ENCODE data around the gene C2CD2. TPM values are rescaled to one million over a fixed set of nuclear protein-coding genes. Genes with fewer than 3 reads are reported as not detected.

C2CD2 gene
- total and polyA plus RNA-seq, 2 donors (not counting 3 experiments of a cell fraction or from before 2014, with no cell fraction given) = 32.6 to 41.2 TPM

- dilution Hi-C loops (cut with MboI; ENCODE audit: extremely low pct_ligation_motif_present, low sequenced_read_pairs) = no loop called here
- H3K27ac ChIP-seq (ENCODE audit: insufficient read depth, low read depth, low read length) = no peak overlapping the region
- peaks cover 28% of the 10 kb centered on the region for H3K79me2 ChIP-seq (ENCODE audit: control insufficient read depth, insufficient read depth, low read length)
- peaks cover 12% of the 10 kb centered on the region for H3K4me1 ChIP-seq (ENCODE audit: control insufficient read depth, extremely low read depth, insufficient read depth, low read length)
- ChIA-PET CTCF (no interaction called here), POLR2A (no interaction called here)
- no peak overlapping the region for H3K4me3 ChIP-seq (replicated peaks in 1 of 3; ENCODE audit: insufficient read depth in 1 of 3, low read depth in 1 of 3, low read length in 3 of 3)
- no TSS peak for BruUV-seq (replicated peaks)
- no peak overlapping the region for H3K9ac ChIP-seq (replicated peaks; ENCODE audit: extremely low read depth, insufficient read depth, low read length)
- intact Hi-C loops (cut with micrococcal nuclease) = loop anchor here (5.0 kb wide), 1 partner anchor 58 kb away; no protein-coding TSS in a partner anchor
- DNase-seq (ENCODE audit: low read depth, low spot score) (no peak), FAIRE-seq (no peak)
- no peak overlapping the region for H3K4me2 ChIP-seq (ENCODE audit: insufficient read depth, low read length)
- H3K27me3 ChIP-seq (ENCODE audit: control insufficient read depth in 2 of 2, insufficient read depth in 2 of 2, low read length in 2 of 2) = no peaks in the 10 kb centered on the region
- no peaks in the 10 kb centered on the region for H4K20me1 ChIP-seq (replicated peaks; ENCODE audit: control insufficient read depth, extremely low read depth, insufficient read depth, low read length)
- no peak overlapping the region for H2AFZ ChIP-seq (ENCODE audit: low read depth, low read length)
- no peaks in the 10 kb centered on the region for H3K9me1 ChIP-seq (replicated peaks; ENCODE audit: control insufficient read depth, extremely low read depth, insufficient read depth, low read length)
- no peaks in the 10 kb centered on the region for H3K9me3 ChIP-seq (replicated peaks; ENCODE audit: control insufficient read depth, insufficient read depth, low read length)
- TF ChIP-seq MYC (IDR thresholded peaks at IDR 0.05; ENCODE audit: low read depth, low read length) (no peak), CTCF (IDR thresholded peaks at IDR 0.05; ENCODE audit: extremely low read depth in 1 of 2, insufficient read depth in 1 of 2, low read depth in 1 of 2, low read length in 2 of 2) (no peak), FOS (IDR thresholded peaks at IDR 0.05; ENCODE audit: borderline replicate concordance, insufficient read depth, low read length) (no peak), EZH2 (IDR thresholded peaks at IDR 0.05; ENCODE audit: borderline replicate concordance, low read depth, low read length, severe bottlenecking) (no peak)
- H3K36me3 ChIP-seq (ENCODE audit: control insufficient read depth in 2 of 2, extremely low read depth in 1 of 2, insufficient read depth in 2 of 2, low read length in 2 of 2) = no peaks in the 10 kb centered on the region
Observed at GRCh38 chr21:41874611-41875010, 79.2 kb downstream of the C2CD2 start.

DNA sequence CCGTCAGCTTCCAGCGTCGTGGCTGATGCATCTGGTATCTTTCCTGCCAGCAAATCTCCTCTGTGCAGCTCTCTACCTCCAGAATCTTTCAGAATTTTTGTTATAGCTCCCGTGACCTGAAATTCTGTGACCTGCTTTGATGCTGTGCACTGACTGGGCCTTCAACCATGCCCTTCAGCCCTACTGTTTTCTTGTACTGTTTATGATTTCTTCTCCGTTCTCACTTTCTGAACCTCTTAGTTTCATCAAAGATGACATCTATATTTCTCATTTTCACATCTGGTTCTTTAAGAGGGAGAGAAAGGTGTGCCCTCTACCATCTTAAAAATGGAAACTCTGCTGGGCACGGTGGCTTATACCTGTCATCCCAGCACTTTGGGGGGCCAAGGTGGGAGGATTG lies 80.4 kb downstream of the C2CD2 start:
- dilution Hi-C loops (cut with MboI; ENCODE audit: extremely low pct_ligation_motif_present, low sequenced_read_pairs) = no loop called here

More for the DNA sequence above, 80.4 kb downstream of the C2CD2 start:
- Histone ChIP-seq H3K79me2 (ENCODE audit: control insufficient read depth, insufficient read depth, low read length) (peaks cover 27% of the 10 kb centered on the region), H3K9ac (replicated peaks; ENCODE audit: extremely low read depth, insufficient read depth, low read length) (no peak overlapping the region), H3K9me1 (replicated peaks; ENCODE audit: control insufficient read depth, extremely low read depth, insufficient read depth, low read length) (no peaks in the 10 kb centered on the region), H4K20me1 (replicated peaks; ENCODE audit: control insufficient read depth, extremely low read depth, insufficient read depth, low read length) (no peaks in the 10 kb centered on the region), H3K4me2 (ENCODE audit: insufficient read depth, low read length) (no peak overlapping the region), H3K27ac (ENCODE audit: insufficient read depth, low read depth, low read length) (no peak overlapping the region), H3K27me3 (ENCODE audit: control insufficient read depth in 2 of 2, insufficient read depth in 2 of 2, low read length in 2 of 2) (no peaks in the 10 kb centered on the region), H3K9me3 (replicated peaks; ENCODE audit: control insufficient read depth, insufficient read depth, low read length) (no peaks in the 10 kb centered on the region), H2AFZ (ENCODE audit: low read depth, low read length) (no peak overlapping the region), H3K4me1 (ENCODE audit: control insufficient read depth, extremely low read depth, insufficient read depth, low read length) (peaks cover 12% of the 10 kb centered on the region), H3K36me3 (ENCODE audit: control insufficient read depth in 2 of 2, extremely low read depth in 1 of 2, insufficient read depth in 2 of 2, low read length in 2 of 2) (no peaks in the 10 kb centered on the region), H3K4me3 (replicated peaks in 1 of 3; ENCODE audit: insufficient read depth in 1 of 3, low read depth in 1 of 3, low read length in 3 of 3) (no peak overlapping the region)
- no peak for DNase-seq (ENCODE audit: low read depth, low spot score)
- CTCF ChIA-PET = no interaction called here
- FAIRE-seq = no peak
- TF ChIP-seq JUN (IDR thresholded peaks at IDR 0.05; ENCODE audit: borderline replicate concordance, insufficient read depth, insufficient read length, low read depth) = no peak
- TF ChIP-seq MYC (IDR thresholded peaks at IDR 0.05; ENCODE audit: low read depth, low read length) = no peak
- no peak for TF ChIP-seq POLR2AphosphoS5 (IDR thresholded peaks at IDR 0.05; ENCODE audit: insufficient read depth, low read depth, low read length)
- no peak for TF ChIP-seq POLR2A (IDR thresholded peaks at IDR 0.05; ENCODE audit: low read depth, low read length)
- intact Hi-C loops (cut with micrococcal nuclease) = no loop called here
- POLR2A ChIA-PET = no interaction called here
- BruUV-seq (replicated peaks) = no TSS peak

All from endothelial cell of umbilical vein (primary cell).